IMR-90 (cell line): Measurements from ENCODE around the gene GLCCI1. TPM values are rescaled to one million over a fixed set of nuclear protein-coding genes. Genes with fewer than 3 reads are reported as not detected.

Experiments
- ATAC-seq: fragments of 200-7000 bp; cut with Tn5 transposase; 2 replicates; pipeline ENCODE4 v1.9.1; 2020; ENCODE audit warnings: low read depth, mild to moderate bottlenecking, moderate library complexity
- BruUV-seq: library from RNA; stranded (reverse); fragments of 400-500 nt; replicated peaks from 2 replicates; lab custom pipeline; 2021; lab: Mats Ljungman, UMichigan
- CTCF ChIA-PET: fragments of 300-600 bp; formaldehyde crosslinking; extraction: SDS; loops from one replicate; lab custom pipeline; 2021; ENCODE audit warnings: antibody characterized with exemption; lab: Yijun Ruan, JAX
- POLR2A ChIA-PET: fragments of 300-600 bp; sonication (Branson Sonifier 250); formaldehyde crosslinking; loops from one replicate; lab custom pipeline; 2022; ENCODE audit warnings: antibody characterized with exemption; ENCODE audit not compliant: unreplicated experiment; lab: Charles Lee
- DNase-seq: peaks from one replicate; pipeline ENCODE4 v3.0.0; 2013
- H2AFZ ChIP-seq: replicated peaks from 2 replicates; pipeline ENCODE3; 2013; ENCODE audit warnings: low read length, mild to moderate bottlenecking; ENCODE audit not compliant: poor library complexity
- H2AK5ac ChIP-seq: 2 replicates; pipeline ENCODE4 v1.6.1; 2013; ENCODE audit warnings: low read depth, low read length, inconsistent platforms
- H2AK9ac ChIP-seq: replicated peaks from 2 replicates; pipeline ENCODE3; 2013; ENCODE audit warnings: mild to moderate bottlenecking, low read depth, low read length, moderate library complexity; ENCODE audit not compliant: poor library complexity
- H2BK120ac ChIP-seq: 2 replicates; pipeline ENCODE4 v1.6.1; 2013; ENCODE audit warnings: low read depth, low read length, inconsistent platforms
- H2BK15ac ChIP-seq: 3 replicates; pipeline ENCODE4 v1.6.1; 2013; ENCODE audit warnings: low read depth, low read length, inconsistent platforms
- H2BK20ac ChIP-seq: 2 replicates; pipeline ENCODE4 v1.6.1; 2013; ENCODE audit warnings: low read depth, mild to moderate bottlenecking, inconsistent platforms, low read length, moderate library complexity
- H2BK5ac ChIP-seq: 2 replicates; pipeline ENCODE4 v1.6.1; 2013; ENCODE audit warnings: mild to moderate bottlenecking, low read depth, low read length, inconsistent platforms; ENCODE audit not compliant: poor library complexity, severe bottlenecking
- H3K14ac ChIP-seq: replicated peaks from 2 replicates; pipeline ENCODE4 v1.6.1; 2013; ENCODE audit warnings: low read depth, low read length, inconsistent platforms
- H3K18ac ChIP-seq: 2 replicates; pipeline ENCODE4 v1.6.1; 2013; ENCODE audit warnings: low read depth, low read length, control low read depth
- H3K23ac ChIP-seq: 2 replicates; pipeline ENCODE4 v1.6.1; 2013; ENCODE audit warnings: low read depth, low read length, inconsistent platforms
- H3K27ac ChIP-seq: 2 replicates; pipeline ENCODE4 v1.5.1; 2013; ENCODE audit warnings: mild to moderate bottlenecking, control low read depth, low read length; ENCODE audit not compliant: insufficient read depth
- H3K27me3 ChIP-seq: 2 replicates; pipeline ENCODE4 v1.6.1; 2013; ENCODE audit warnings: low read length; ENCODE audit not compliant: control insufficient read depth, insufficient read depth
- H3K36me3 ChIP-seq: 2 replicates; pipeline ENCODE4 v1.6.1; 2013; ENCODE audit warnings: low read length, mixed read lengths; ENCODE audit not compliant: control insufficient read depth, insufficient read depth
- H3K4ac ChIP-seq: 2 replicates; pipeline ENCODE4 v1.6.1; 2013; ENCODE audit warnings: low read depth, low read length, inconsistent platforms
- H3K4me1 ChIP-seq: 2 replicates; pipeline ENCODE4 v1.6.1; 2013; ENCODE audit warnings: low read length, mixed read lengths; ENCODE audit not compliant: control insufficient read depth, insufficient read depth
- H3K4me2 ChIP-seq: 2 replicates; pipeline ENCODE4 v1.6.1; 2013; ENCODE audit warnings: low read depth, mild to moderate bottlenecking, control low read depth, low read length, moderate library complexity
- H3K4me3 ChIP-seq: 2 replicates; pipeline ENCODE4 v1.5.1; 2013; ENCODE audit warnings: low read depth, mild to moderate bottlenecking, control low read depth, low read length, moderate library complexity; ENCODE audit not compliant: insufficient read depth
- H3K56ac ChIP-seq: 2 replicates; pipeline ENCODE4 v1.6.1; 2013; ENCODE audit warnings: low read length, inconsistent platforms; ENCODE audit not compliant: insufficient read depth; ENCODE audit errors: extremely low read depth
- H3K79me1 ChIP-seq, 2 experiments: 2 replicates each; pipeline ENCODE4 v1.6.1; 2013; ENCODE audit warnings: low read length in 2 of 2, inconsistent platforms in 1 of 2, low read depth in 1 of 2
- H3K9ac ChIP-seq: 2 replicates; pipeline ENCODE4 v1.6.1; 2013; ENCODE audit warnings: low read depth, low read length, control low read depth
- H3K9me1 ChIP-seq: 2 replicates; pipeline ENCODE4 v1.6.1; 2013; ENCODE audit warnings: low read length, inconsistent platforms; ENCODE audit not compliant: insufficient read depth
- H3K9me3 ChIP-seq: 2 replicates; pipeline ENCODE4 v1.6.1; 2013; ENCODE audit warnings: low read length; ENCODE audit not compliant: control insufficient read depth, insufficient read depth
- H4K20me1 ChIP-seq: 2 replicates; pipeline ENCODE4 v1.6.1; 2013; ENCODE audit warnings: low read length, inconsistent platforms; ENCODE audit not compliant: insufficient read depth
- H4K5ac ChIP-seq: 2 replicates; pipeline ENCODE4 v1.6.1; 2013; ENCODE audit warnings: mild to moderate bottlenecking, low read depth, low read length, control low read depth
- H4K8ac ChIP-seq, 2 experiments: 2 replicates each; pipeline ENCODE4 v1.6.1; 2013; ENCODE audit warnings: low read depth in 2 of 2, low read length in 2 of 2, control low read depth in 1 of 2, inconsistent platforms in 1 of 2
- H4K91ac ChIP-seq: 2 replicates; pipeline ENCODE4 v1.6.1; 2013; ENCODE audit warnings: low read depth, low read length, inconsistent platforms; ENCODE audit not compliant: insufficient read depth
- BHLHE40 ChIP-seq: fragments of 150-350 bp; IDR thresholded peaks from 2 replicates; pipeline ENCODE4 v1.6.1; 2016; ENCODE audit warnings: mild to moderate bottlenecking, low read depth, low read length
- CEBPB ChIP-seq: IDR thresholded peaks from 2 replicates; pipeline ENCODE4 v1.6.1; 2012; ENCODE audit warnings: low read depth, low read length, improper control_type of control experiment
- MAFK ChIP-seq: IDR thresholded peaks from 2 replicates; pipeline ENCODE4 v1.6.1; 2012; ENCODE audit warnings: low read depth, low read length, improper control_type of control experiment
- WGBS, 2 experiments: methylation state at CpG; one replicate each; pipeline versions ENCODE4 v1.1.5 to v1.1.7; 2013; ENCODE audit warnings: missing lambda C conversion rate in 2 of 2; ENCODE audit not compliant: insufficient read length in 1 of 2; ENCODE audit errors: extremely low coverage in 2 of 2; 5-methylcytosine and 5-hydroxymethylcytosine counted together
- dilution Hi-C: fragments of 300-500 bp; cut with HindIII; formaldehyde crosslinking; loops from one replicate; pipeline ENCODE4 v1.14.3; 2018; ENCODE audit warnings: low sequenced_read_pairs; ENCODE audit not compliant: unreplicated experiment
- in situ Hi-C: fragments of 300-500 bp; cut with MboI; formaldehyde crosslinking; loops from 3 replicates; pipeline ENCODE4 v1.14.3; 2019; ENCODE audit warnings: low sequenced_read_pairs, inconsistent platforms, mixed read lengths
- intact Hi-C: fragments of 100-400 bp; cut with micrococcal nuclease; formaldehyde crosslinking; loops from 2 replicates; pipeline ENCODE4 v1.10.0; 2022
- polyA plus RNA-seq, 3 experiments: library from polyadenylated mRNA; depleted of rRNA; stranded (reverse); fragments of >200 nt; gene quantifications; 2 replicates each; pipeline ENCODE4 v1.2.3, GENCODE V29; 2012; ENCODE audit warnings: low replicate concordance in 1 of 3
- total RNA-seq: library from RNA; depleted of rRNA; stranded (reverse); fragments of >200 nt; gene quantifications from 2 replicates; pipeline ENCODE4 v1.2.3, GENCODE V29; 2012
- TF ChIP-seq, protein P1 (sequence below): fragments of 150-350 bp; IDR thresholded peaks from 2 replicates; pipeline ENCODE4 v1.6.1; 2017; ENCODE audit warnings: mild to moderate bottlenecking, antibody characterized with exemption, low read length, low read depth

Gene GLCCI1
- total and polyA plus RNA-seq, 2 of the 4 experiments (the other 2 are of a cell fraction), result 4.1 to 6.2 TPM

DNA sequence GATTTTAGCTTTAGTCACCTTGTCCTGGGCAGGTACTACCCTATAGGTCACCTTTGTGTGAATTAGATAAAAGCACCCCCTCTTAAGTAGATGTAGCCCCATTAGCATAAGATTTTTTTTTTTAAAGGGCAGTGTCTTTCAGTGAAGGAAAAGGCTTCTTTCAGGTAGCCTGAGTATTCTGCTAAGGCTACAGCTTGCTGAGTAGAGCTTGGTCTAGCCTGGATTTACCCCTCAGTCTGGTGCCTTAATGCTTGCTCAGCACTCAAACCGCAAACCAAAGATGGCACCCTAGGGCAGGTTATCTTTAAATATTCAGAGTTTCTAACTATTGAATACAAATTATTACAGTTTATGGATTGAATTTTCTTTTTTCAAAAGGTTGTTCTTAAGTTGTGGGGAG, 83.4 kb downstream of the GLCCI1 start:
- TF ChIP-seq BHLHE40 (no peak), CEBPB (no peak), MAFK (no peak)
- TF ChIP-seq, protein P1, sequence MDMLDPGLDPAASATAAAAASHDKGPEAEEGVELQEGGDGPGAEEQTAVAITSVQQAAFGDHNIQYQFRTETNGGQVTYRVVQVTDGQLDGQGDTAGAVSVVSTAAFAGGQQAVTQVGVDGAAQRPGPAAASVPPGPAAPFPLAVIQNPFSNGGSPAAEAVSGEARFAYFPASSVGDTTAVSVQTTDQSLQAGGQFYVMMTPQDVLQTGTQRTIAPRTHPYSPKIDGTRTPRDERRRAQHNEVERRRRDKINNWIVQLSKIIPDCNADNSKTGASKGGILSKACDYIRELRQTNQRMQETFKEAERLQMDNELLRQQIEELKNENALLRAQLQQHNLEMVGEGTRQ, result no peak
- Histone ChIP-seq H3K79me1 (peaks cover 2 to 3% of the 10 kb centered on the region in 2 experiments; a peak in 1 of 4 replicates), H2AK9ac (no peak overlapping the region), H2BK20ac (no peak overlapping the region), H4K20me1 (no peaks in the 10 kb centered on the region), H3K4me3 (no peak overlapping the region), H3K4ac (no peak overlapping the region), H2BK15ac (no peak overlapping the region), H3K56ac (no peak overlapping the region), H4K8ac (no peak overlapping the region), H3K9me3 (no peaks in the 10 kb centered on the region), H3K4me2 (no peak overlapping the region), H2BK120ac (no peak overlapping the region), H3K27me3 (no peaks in the 10 kb centered on the region), H2BK5ac (no peak overlapping the region), H4K91ac (no peak overlapping the region), H4K5ac (no peak overlapping the region), H3K18ac (no peak overlapping the region), H3K23ac (no peak overlapping the region), H3K27ac (no peak overlapping the region), H3K9me1 (peaks cover 3% of the 10 kb centered on the region; the same call in 1 of the 2 replicates), H3K36me3 (0 out of 2 replicates have a peak, but pooled peaks cover 3% of the 10 kb centered on the region), H3K4me1 (no peaks in the 10 kb centered on the region), H2AK5ac (no peak overlapping the region), H3K9ac (no peak overlapping the region), H2AFZ (no peak overlapping the region), H3K14ac (no peak overlapping the region)
- no TSS peak for BruUV-seq
- CTCF ChIA-PET, result no interaction called here
- ATAC-seq (no peak), DNase-seq (no peak)
- dilution Hi-C loops (no loop called here), intact Hi-C loops (no loop called here), in situ Hi-C loops (no loop called here)
- no CpG with 5 or more reads among the region's 1 CpG for WGBS, 2 experiments
- POLR2A ChIA-PET, result no interaction called here
